Activated T-cell treated with anti-CD3 and anti-CD28 coated beads for 1 hour (primary cell): Measurements from ENCODE around the gene EXOC3L4.
"Not testable (repeated sequence)": the region's sequence is repeated elsewhere in the genome, so short reads cannot be mapped to it uniquely, and the experiment has no call there.

Experiments used
- DNase-seq: peaks from one replicate; pipeline ENCODE4 v3.0.0-alpha.2; 2020; ENCODE audit warnings: low read depth

The EXOC3L4 gene

DNA sequence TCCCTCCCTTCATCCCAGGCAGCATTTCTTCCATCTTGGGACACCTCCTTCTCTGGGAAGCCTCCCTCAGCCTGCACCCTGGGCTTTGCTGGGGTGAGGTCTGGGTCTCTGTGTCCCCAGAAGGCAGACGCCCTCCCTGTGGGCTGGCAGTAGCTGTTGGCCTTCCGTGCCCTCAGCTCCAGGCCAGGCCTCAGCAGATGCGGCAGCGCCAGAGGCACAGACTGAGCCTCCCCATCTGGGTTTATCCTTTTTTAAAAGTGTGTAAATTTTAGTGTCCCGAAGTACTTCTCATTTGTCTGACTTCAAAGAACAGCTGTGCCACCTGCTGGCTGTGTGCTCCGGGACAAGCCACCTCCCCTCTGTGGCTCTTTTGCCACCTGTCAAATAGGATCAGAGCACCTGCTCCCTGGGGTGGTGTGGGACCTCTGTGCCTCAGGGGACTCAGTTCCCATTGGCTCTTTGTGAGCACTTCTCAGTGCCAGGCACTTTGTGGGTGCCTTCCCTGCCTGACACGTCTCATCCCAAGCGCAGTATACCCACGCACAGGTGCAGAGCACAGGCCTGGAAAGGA, 11.1 kb downstream of the EXOC3L4 start:
- no peak for DNase-seq

- DNase-seq, result no peak
These were observed 12.9 kb downstream of the EXOC3L4 start for GRCh38 chr14:103107455-103107854.

- no peak for DNase-seq
These were observed 13.6 kb downstream of the EXOC3L4 start for GRCh38 chr14:103107941-103108748.

DNA sequence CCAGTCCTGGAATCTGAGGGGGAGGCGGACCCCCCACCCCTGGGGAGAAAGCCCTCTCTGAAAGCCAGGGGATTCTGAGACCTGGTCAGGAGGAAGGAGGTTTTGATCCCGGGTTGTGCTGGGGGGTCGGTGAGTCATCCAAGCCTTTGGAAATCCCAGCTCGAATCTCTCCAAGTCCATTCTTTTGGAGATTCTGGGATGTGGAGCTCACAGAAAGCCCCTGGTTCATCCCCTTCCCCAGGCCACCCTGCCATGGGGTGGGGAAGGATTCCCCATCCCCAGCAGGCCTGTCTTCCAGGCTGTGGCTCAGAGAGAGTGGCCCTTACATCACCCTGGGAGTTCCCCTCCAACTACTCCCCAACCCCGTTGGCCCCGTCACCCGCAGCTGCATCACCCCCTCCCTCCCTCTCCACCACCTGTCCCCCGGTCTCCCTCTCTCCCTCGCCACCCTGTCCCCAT, 14.3 kb downstream of the EXOC3L4 start:
- no peak for DNase-seq

DNA sequence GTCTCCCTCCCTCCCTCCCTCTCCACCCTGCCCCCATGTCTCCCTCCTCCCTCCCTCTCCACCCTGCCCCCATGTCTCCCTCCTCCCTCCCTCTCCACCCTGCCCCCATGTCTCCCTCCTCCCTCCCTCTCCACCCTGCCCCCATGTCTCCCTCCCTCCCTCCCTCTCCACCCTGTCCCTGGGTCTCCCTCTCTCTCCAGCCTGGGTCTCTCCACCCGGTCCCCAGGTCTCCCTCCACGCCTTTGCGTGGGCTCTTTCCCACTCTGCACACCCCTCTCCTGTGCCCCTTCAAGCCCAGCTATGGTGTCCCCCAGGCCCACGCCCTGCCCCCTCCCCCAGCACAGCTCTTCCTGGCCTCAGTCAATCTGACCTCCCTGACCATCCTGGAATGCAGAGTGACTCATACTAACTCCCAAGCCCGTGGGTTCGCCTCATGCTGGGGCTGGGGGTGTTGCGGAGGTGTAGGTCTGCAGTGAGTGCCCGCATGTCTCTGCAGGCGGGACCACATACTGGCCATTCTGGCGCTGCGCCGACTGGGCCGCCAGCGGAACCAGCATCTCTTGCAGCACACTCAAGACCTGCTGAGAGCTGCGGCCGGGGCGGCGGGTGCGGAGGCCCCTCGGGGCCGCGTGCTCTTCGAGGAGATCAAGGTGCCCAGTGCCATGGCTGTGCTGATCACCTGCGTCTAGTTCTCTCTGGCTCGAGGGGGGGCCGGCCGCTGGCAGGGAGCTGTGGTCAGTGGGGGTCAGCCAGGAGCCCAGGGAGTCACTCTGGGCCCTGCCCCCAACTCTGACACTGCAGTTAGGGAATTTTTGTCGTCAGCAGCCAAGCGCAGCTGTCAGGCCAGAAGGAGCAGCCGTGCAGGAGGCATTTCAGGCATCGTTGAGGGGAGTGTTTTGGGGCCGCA, 15.3 kb downstream of the EXOC3L4 start:
- DNase-seq, result no peak

- no peak for DNase-seq
These were observed 16.2 kb downstream of the EXOC3L4 start for GRCh38 chr14:103110681-103111231.

GRCh38 chr14:103111232-103111868, 16.8 kb downstream of the EXOC3L4 start:
- DNase-seq, result no peak

DNA sequence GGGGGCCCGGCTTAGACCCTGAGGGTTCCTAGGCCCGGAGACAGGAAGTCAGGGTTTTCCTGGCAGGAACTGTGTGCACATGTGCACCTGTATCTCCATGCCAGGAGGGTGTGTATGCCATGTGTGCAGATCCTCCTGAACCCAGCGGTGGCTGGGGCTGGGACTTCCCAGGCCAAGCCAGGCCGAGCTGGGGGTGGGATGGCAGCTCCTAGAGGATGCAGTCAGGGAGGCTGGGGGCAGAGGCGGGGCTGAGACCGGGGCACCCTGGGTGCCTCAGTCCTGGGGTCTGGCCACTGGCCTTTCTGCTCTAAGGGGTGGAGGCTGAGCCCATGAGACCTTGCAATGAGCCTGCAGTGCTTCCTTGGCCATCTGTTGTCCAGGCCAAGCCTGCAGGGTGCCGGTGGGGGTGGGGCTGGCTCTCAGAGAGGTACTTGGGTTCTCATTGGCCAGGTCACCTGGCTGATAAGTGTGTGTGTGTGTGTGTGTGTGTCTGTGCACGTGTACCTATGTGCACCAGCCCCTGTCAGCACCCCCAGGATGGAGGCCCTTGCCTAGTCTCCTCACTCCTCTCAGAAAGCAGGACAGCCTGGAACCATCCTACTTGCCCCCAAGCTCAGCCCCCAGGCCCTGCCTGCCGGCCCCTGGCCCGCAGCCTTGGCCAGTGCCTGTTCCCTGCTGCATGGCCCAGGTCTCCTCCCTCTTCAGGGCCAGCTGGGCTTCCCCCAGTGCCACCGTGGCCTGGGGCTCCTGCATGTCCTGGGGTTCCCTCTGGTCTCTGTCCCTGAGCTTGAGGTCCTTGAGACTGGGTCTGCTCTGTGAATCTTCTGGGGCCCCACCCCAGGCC, 18.1 kb downstream of the EXOC3L4 start:
- DNase-seq, result no peak

DNA sequence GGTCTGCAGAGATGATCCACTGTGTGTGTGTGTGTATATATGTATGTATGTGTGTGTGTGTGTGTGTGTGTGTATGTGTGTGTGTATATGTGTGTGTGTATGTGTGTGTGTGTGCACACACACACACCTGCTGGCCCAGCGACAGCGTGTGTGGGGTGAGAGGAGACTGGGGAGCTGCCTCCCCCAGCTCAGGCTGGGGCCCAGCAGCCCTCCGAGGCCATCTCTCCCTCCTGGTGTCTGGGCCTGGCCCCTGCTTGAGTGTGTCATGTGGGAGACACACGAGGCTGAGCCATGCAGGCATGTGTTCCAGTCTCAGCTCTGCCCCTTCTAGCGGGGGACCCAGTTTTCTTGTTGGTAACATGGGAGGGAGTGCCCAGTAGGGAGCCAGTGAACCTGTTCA, 18.8 kb downstream of the EXOC3L4 start:
- no peak for DNase-seq

DNA sequence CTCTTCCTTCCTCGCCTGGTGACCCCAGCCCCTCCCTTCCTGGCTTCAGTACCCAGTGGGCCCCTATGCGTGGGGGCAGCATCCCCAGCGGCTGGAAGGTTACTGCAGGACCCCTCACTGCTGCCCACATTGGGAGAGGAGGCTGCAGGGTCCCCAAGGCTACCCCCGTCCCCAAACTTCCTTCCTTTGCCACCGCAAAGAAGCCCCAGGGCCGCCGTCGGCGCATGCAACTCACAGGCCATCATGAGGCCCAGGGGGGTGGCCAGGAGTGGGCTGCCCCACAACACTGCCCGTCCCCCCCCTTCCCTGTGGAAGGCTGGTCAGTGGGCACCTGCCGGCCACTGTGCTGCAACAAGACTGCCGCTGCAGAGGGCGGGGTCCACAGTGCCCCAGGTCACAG, 19.2 kb downstream of the EXOC3L4 start:
- no peak for DNase-seq

DNA sequence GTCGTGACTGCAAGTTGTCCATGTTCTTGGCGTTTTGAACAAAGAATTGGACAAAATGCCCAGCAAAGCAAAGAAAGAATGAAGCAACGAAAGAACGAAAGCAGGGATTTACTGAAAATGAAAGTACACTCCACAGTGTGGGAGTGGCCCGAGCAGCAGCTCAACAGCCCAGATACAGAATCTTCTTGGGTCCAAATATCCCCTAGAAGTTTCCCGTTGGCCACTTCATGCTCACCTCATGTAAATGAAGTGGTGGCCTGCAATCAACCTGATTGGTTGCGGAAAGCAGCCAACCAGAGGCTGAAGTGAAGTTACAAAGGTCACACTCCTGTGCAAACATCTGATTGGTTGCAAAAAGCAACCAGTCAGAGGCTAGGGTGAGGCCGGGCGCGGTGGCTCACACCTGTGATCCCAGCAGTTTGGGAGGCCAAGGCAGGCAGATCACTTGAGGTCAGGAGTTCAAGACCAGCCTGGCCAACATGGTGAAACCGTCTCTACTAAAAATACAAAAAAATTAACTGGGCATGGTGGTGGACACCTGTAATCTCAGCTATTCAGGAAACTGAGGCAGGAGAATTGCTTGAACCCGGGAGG, 20.7 kb downstream of the EXOC3L4 start:
- DNase-seq, result not testable (repeated sequence)

DNA sequence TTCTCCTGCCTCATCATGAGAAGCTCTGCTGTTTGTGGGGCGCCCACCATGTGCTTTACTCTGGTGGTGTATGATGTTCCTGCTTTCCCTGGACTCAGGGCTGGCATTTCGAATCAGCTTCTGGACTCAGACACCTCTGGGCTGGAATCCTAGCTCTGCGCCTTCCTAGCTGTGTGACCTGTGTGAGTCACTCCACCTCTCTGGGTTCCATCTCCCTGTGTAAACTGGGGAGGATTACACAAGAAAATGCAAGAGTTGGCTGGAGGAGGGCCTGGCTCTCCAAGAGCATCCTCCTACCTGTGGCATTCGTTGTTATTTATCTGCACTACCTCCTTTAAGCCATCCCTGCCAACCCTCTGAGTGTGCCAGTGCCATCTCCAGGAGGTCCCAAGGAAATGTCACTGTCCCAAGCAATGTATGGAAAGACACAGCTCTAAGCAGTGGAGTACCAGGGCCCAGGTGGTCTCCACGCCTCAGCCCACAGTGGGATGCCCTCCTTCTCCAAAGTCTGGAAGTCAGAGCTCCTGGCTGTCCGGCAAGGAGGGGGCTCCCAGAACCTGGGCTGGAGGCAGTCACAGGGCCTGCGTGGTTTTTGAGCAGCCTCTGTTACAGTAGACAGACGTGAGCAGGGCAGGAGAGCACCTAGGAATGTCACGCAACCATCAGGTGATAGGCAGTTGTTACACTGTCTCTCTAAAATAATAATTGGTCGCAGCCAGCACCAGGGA, 21.5 kb downstream of the EXOC3L4 start:
- no peak for DNase-seq

DNA sequence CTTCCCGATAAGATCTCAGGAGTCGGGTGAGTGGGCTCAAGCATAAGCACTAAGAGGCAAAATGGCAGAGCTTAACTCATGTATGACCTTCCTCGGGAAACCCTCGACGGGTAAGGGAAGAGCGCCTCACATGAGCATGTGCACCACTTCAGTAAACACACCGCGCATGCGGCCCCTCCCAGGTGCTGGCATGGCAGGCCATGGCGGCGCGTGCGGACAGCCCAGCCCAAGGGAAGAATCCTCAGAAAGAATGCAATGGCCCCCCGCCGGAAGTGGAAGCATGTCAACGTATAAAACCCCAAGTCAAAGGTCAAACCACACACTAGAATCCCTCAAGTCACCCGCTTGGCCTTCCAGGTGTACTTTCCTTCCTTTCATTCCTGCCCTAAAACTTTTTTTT, 22.1 kb downstream of the EXOC3L4 start:
- no peak for DNase-seq

DNA sequence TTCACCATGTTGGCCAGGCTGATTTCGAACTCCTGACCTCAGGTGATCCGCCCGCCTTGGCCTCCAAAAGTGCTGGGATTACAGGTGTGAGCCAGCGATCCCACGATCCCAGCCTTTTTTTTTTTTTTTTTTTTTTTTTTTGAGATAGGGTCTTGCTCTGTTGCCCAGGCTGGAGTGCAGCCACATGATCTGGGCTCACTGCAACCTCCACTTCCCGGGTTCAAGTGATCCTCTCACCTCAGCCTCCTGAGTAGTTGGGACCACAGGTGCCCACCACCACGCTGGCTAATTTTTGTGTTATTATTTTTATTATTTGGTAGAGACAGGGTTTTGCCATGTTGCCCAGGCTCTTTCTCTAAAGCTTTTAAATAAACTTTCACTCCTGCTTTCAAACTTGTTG, 23.0 kb downstream of the EXOC3L4 start:
- not testable (repeated sequence) for DNase-seq

DNA sequence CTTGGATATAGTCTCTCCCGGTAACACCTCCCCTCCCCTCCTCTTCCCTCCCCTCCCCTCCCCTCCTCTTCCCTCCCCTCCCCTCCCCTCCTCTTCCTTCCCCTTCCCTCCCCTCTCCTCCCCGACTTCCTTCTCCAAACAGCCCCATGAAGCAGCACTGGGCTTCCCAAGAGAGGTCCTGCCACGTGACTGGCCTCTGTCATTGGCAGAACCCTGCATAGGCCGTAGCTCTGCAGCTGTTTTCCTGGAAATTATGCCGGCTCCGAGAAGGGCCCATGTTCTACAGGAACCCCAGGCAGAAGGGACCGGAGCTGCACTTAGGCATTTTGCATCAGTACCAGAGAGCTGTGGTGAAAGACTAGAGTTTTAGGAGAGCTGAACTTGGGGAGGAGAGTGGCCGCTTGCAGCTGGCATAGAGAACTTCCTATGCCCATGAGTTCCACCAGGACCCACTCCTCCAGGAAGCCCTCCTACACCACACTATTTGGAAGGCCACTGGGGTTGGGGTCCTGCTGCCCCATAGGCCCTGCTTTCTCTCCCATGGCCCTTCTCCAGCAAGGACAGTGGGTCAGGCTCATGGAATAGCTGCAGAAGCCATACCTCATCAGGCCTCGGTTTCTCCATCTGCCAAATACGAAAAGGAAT, 23.6 kb downstream of the EXOC3L4 start:
- DNase-seq, result no peak

GRCh38 chr14:103118663-103119404, 24.3 kb downstream of the EXOC3L4 start:
- DNase-seq, result no peak

DNA sequence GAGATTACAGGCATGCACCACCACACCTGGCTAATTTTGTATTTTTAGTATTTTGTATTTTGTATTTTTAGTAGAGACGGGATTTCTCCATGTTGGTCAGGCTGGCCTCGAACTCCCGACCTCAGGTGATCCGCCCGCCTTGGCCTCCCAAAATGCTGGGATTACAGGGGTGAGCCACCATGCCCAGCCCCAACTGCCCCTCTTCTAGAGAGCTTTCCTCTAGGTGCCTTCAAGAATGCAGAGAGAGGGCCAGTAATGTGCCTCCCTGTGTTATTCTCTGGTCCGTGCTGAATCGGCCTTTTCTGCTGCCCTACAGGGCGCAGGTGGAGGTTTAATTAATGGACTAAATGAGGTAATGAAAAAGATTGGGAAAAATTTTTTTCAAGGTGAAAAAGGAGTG, 25.0 kb downstream of the EXOC3L4 start:
- not testable (repeated sequence) for DNase-seq

DNA sequence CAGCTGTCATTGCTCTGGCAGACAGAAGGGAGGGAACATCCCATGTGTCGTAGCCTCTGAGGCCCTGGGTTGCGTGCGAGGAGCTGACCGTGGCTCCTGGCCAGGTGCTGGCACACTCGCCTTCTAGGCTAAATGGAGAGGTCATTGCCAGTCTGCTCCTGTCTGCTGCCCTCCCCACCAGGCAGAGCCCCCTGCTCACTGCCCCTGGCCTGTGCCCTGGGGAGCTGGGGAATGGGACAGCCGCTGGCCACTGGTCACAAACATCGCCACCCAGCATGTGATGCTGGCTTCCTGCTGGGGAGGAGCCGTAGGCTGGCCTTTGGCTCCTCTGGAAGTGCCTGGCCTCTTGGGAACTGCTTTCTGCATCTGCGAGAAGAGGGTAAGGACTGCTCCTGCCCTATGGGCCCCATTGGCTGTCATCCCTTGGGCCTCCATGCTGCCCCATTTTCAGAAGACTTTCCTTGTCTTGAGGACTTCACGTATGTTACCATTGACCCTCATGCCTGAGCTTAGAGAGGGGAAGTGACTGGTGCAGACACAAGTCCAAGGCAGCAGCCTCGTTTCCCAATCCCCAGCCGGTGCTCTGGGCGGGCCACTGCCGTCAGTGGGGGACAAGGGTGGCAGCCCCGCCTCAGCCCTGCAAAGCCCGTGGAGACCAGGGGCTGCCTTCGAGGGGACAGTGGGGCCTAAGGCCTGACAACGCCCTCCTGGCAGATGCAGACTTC, 26.8 kb downstream of the EXOC3L4 start:
- no peak for DNase-seq
